Trophoblast cell (in vitro differentiated cells and primary cell): ENCODE data around the gene MRPL28.

Experiments
- DNase-seq, 2 donors: peaks; one replicate each; pipeline ENCODE4 v3.0.0-alpha.2; 2016
- H2AFZ ChIP-seq: 2 replicates; pipeline ENCODE4 v1.6.1; 2013; ENCODE audit warnings: low read length, moderate library complexity, mild to moderate bottlenecking; ENCODE audit not compliant: insufficient read depth, poor library complexity
- H2AK5ac ChIP-seq: 2 replicates; pipeline ENCODE4 v1.6.1; 2013; ENCODE audit warnings: mild to moderate bottlenecking, low read length
- H2BK120ac ChIP-seq: 2 replicates; pipeline ENCODE4 v1.6.1; 2013; ENCODE audit warnings: low read length, mild to moderate bottlenecking, moderate library complexity; ENCODE audit not compliant: insufficient read depth, poor library complexity
- H2BK12ac ChIP-seq: 2 replicates; pipeline ENCODE4 v1.6.1; 2013; ENCODE audit warnings: mild to moderate bottlenecking, low read length, moderate library complexity
- H2BK5ac ChIP-seq: 2 replicates; pipeline ENCODE4 v1.6.1; 2013; ENCODE audit warnings: low read length, low read depth, moderate library complexity, mild to moderate bottlenecking; ENCODE audit not compliant: poor library complexity
- H3K14ac ChIP-seq: 2 replicates; pipeline ENCODE4 v1.6.1; 2013; ENCODE audit warnings: mild to moderate bottlenecking, low read length
- H3K18ac ChIP-seq: 2 replicates; pipeline ENCODE4 v1.6.1; 2013; ENCODE audit warnings: mild to moderate bottlenecking, low read length
- H3K23ac ChIP-seq: 2 replicates; pipeline ENCODE4 v1.6.1; 2013; ENCODE audit warnings: low read length
- H3K27ac ChIP-seq: 2 replicates; pipeline ENCODE4 v1.5.1; 2013; ENCODE audit warnings: low read depth, mild to moderate bottlenecking, inconsistent platforms, low read length, moderate library complexity
- H3K27me3 ChIP-seq: 2 replicates; pipeline ENCODE4 v1.6.1; 2013; ENCODE audit warnings: inconsistent platforms, mild to moderate bottlenecking, low read length, moderate library complexity; ENCODE audit not compliant: insufficient read depth
- H3K36me3 ChIP-seq, 2 experiments: 1 replicate in 1 of 2; 2 replicates in 1 of 2; pipeline ENCODE4 v1.6.1; 2013; ENCODE audit warnings: low read length in 2 of 2, mild to moderate bottlenecking in 2 of 2, moderate library complexity in 1 of 2; ENCODE audit not compliant: insufficient read depth in 2 of 2, control insufficient read depth in 1 of 2
- H3K4ac ChIP-seq: 2 replicates; pipeline ENCODE4 v1.6.1; 2013; ENCODE audit warnings: low read depth, mild to moderate bottlenecking, low read length, moderate library complexity
- H3K4me1 ChIP-seq, 2 experiments: 1 replicate in 1 of 2; 2 replicates in 1 of 2; pipeline ENCODE4 v1.6.1; 2013; ENCODE audit warnings: low read length in 2 of 2, mild to moderate bottlenecking in 2 of 2, moderate library complexity in 1 of 2; ENCODE audit not compliant: insufficient read depth in 2 of 2, control insufficient read depth in 1 of 2
- H3K4me2 ChIP-seq: 2 replicates; pipeline ENCODE4 v1.6.1; 2013; ENCODE audit warnings: inconsistent platforms, mild to moderate bottlenecking, low read length, moderate library complexity
- H3K4me3 ChIP-seq: 2 replicates; pipeline ENCODE4 v1.5.1; 2013; ENCODE audit warnings: mild to moderate bottlenecking, low read depth, low read length, inconsistent platforms
- H3K79me1 ChIP-seq: one replicate; pipeline ENCODE4 v1.6.1; 2013; ENCODE audit warnings: low read length
- H3K79me2 ChIP-seq: 2 replicates; pipeline ENCODE4 v1.6.1; 2013; ENCODE audit warnings: low read length, mild to moderate bottlenecking; ENCODE audit not compliant: control insufficient read depth, insufficient read depth, poor library complexity
- H3K9ac ChIP-seq: 2 replicates; pipeline ENCODE4 v1.6.1; 2013; ENCODE audit warnings: mild to moderate bottlenecking, low read length
- H3K9me3 ChIP-seq: 2 replicates; pipeline ENCODE4 v1.6.1; 2013; ENCODE audit warnings: low read depth, mild to moderate bottlenecking, control low read depth, inconsistent platforms, low read length; ENCODE audit not compliant: insufficient read depth
- H4K12ac ChIP-seq: 2 replicates; pipeline ENCODE4 v1.6.1; 2013; ENCODE audit warnings: low read depth, mild to moderate bottlenecking, low read length, moderate library complexity
- H4K8ac ChIP-seq: 2 replicates; pipeline ENCODE4 v1.6.1; 2013; ENCODE audit warnings: low read depth, mild to moderate bottlenecking, low read length, moderate library complexity
- H4K91ac ChIP-seq: one replicate; pipeline ENCODE4 v1.6.1; 2013; ENCODE audit warnings: low read depth, mild to moderate bottlenecking, low read length, moderate library complexity
- WGBS: extraction: QIAGEN DNeasy Blood & Tissue Kit; methylation state at CpG from one replicate; pipeline ENCODE4 v1.1.7; 2013; ENCODE audit warnings: missing lambda C conversion rate; ENCODE audit not compliant: insufficient read length, insufficient coverage; ENCODE audit errors: extremely low coverage; 5-methylcytosine and 5-hydroxymethylcytosine counted together

Gene MRPL28

GRCh38 chr16:354291-354881, 16.0 kb downstream of the MRPL28 start:
- H4K8ac ChIP-seq = no peak overlapping the region
- peaks cover 3% of the 10 kb centered on the region for H3K79me2 ChIP-seq
- H3K14ac ChIP-seq = no peak overlapping the region
- H2BK12ac ChIP-seq = no peak overlapping the region
- H3K4ac ChIP-seq = no peak overlapping the region
- no peak overlapping the region for H2BK120ac ChIP-seq
- H2BK5ac ChIP-seq = no peak overlapping the region
- H3K27me3 ChIP-seq = no peaks in the 10 kb centered on the region
- WGBS = no CpG with 5 or more reads among the region's 12 CpGs
- no peak overlapping the region for H3K4me2 ChIP-seq
- no peak overlapping the region for H4K12ac ChIP-seq
- no peak overlapping the region for H4K91ac ChIP-seq
- peaks cover 1% of the 10 kb centered on the region for H3K9me3 ChIP-seq
- peaks cover 4% of the 10 kb centered on the region in 2 experiments for H3K4me1 ChIP-seq
- H3K9ac ChIP-seq = no peak overlapping the region
- H3K23ac ChIP-seq = no peak overlapping the region
- H3K36me3 ChIP-seq = peaks cover 0 to 3% of the 10 kb centered on the region in 2 experiments
- H3K79me1 ChIP-seq = peaks cover 6% of the 10 kb centered on the region
- no peak overlapping the region for H2AFZ ChIP-seq
- no peak overlapping the region for H2AK5ac ChIP-seq
- no peak for DNase-seq
- H3K18ac ChIP-seq = no peak overlapping the region
- no peak overlapping the region for H3K4me3 ChIP-seq
- H3K27ac ChIP-seq = no peak overlapping the region

- H2BK120ac ChIP-seq = no peak overlapping the region
- H4K8ac ChIP-seq = peak overlapping the region; percentile 71
- peaks cover 5% of the 10 kb centered on the region for H3K79me2 ChIP-seq
- no peak overlapping the region for H3K23ac ChIP-seq
- peak overlapping the region; percentile 29 for H4K91ac ChIP-seq
- no peak overlapping the region for H3K27ac ChIP-seq
- WGBS = no CpG with 5 or more reads among the region's 25 CpGs
- peak overlapping the region; percentile 33 for H3K14ac ChIP-seq
- H3K4me3 ChIP-seq = peak overlapping the region; percentile 45
- peak overlapping the region; percentile 61 for H4K12ac ChIP-seq
- peaks cover 1% of the 10 kb centered on the region for H3K9me3 ChIP-seq
- H2AK5ac ChIP-seq = no peak overlapping the region
- peak overlapping the region; percentile 9 for H3K4ac ChIP-seq
- H2BK5ac ChIP-seq = no peak overlapping the region
- H2AFZ ChIP-seq = peak overlapping the region; percentile 82
- H3K79me1 ChIP-seq = peaks cover 6% of the 10 kb centered on the region
- no peaks in the 10 kb centered on the region for H3K27me3 ChIP-seq
- peak overlapping the region; percentile 60 for H3K18ac ChIP-seq
- H3K9ac ChIP-seq = no peak overlapping the region
- DNase-seq = no peak
- H3K4me2 ChIP-seq = peak overlapping the region; percentile 72
- H3K36me3 ChIP-seq = peaks cover 0 to 3% of the 10 kb centered on the region in 2 experiments
- no peak overlapping the region for H2BK12ac ChIP-seq
- H3K4me1 ChIP-seq = peaks cover 4% of the 10 kb centered on the region in 2 experiments
Measured at GRCh38 chr16:353404-354290, 16.7 kb downstream of the MRPL28 start.

GRCh38 chr16:352547-353403, 17.6 kb downstream of the MRPL28 start, which contains the start of gene AXIN1:
TSS of gene AXIN1 (minus strand) at chr16:352723. CDS start at chr16:347025, 5,698 bp downstream.
- Histone ChIP-seq H2BK5ac (no peak within 1 kb of the TSS), H3K14ac (peak within 1 kb of the TSS; percentile 33), H2AK5ac (no peak within 1 kb of the TSS), H3K4me1 (peaks cover 4% of the 10 kb centered on the region in 2 experiments), H3K9me3 (peaks cover 1% of the 10 kb centered on the region), H2BK12ac (no peak within 1 kb of the TSS), H4K8ac (peak within 1 kb of the TSS; percentile 71), H3K23ac (no peak within 1 kb of the TSS), H3K27me3 (no peaks in the 10 kb centered on the region), H3K4me2 (peak within 1 kb of the TSS; percentile 72), H3K79me1 (peaks cover 6% of the 10 kb centered on the region), H2AFZ (peak within 1 kb of the TSS; percentile 82), H3K4me3 (peak within 1 kb of the TSS; percentile 77), H3K4ac (peak within 1 kb of the TSS; percentile 77), H2BK120ac (peak within 1 kb of the TSS; percentile 11), H3K36me3 (peaks cover 0 to 3% of the 10 kb centered on the region in 2 experiments), H4K12ac (peak within 1 kb of the TSS; percentile 61), H4K91ac (peak within 1 kb of the TSS; percentile 29), H3K27ac (no peak within 1 kb of the TSS), H3K9ac (peak within 1 kb of the TSS; percentile 77), H3K79me2 (peaks cover 5% of the 10 kb centered on the region), H3K18ac (peak within 1 kb of the TSS; percentile 60)
- WGBS = no CpG with 5 or more reads among the region's 113 CpGs
- peak; percentile 98 for DNase-seq
